Body of pancreas (tissue), 4 donors: ENCODE data around the gene LCA5. TPM values are rescaled to one million over a fixed set of nuclear protein-coding genes. Genes with fewer than 3 reads are reported as not detected.

ENCODE experiments used
- ATAC-seq: fragments of 150-250 bp; one replicate; pipeline ENCODE4 v1.9.1; 2016
- DNase-seq, 4 donors: peaks; one replicate each; pipeline ENCODE4 v3.0.0-alpha.2; 2019
- H3K27ac ChIP-seq, 4 donors: fragments of 200-600 bp; sonication (generic); 1 replicate in 3 of 4; 2 replicates in 1 of 4; pipeline versions ENCODE4 v1.5.1 to v1.6.1; 2016 to 2019; ENCODE audit warnings: mild to moderate bottlenecking in 1 of 4, mixed read lengths in 1 of 4, moderate library complexity in 1 of 4
- H3K27me3 ChIP-seq, 2 donors: fragments of 200-600 bp; sonication (generic); one replicate each; pipeline ENCODE4 v1.6.0; 2016; ENCODE audit warnings: mild to moderate bottlenecking in 1 of 2
- H3K36me3 ChIP-seq, 2 donors: fragments of 200-600 bp; sonication (generic); replicated peaks in 1 of 2; 2 replicates each; pipeline ENCODE4 v1.5.1; 2016; ENCODE audit warnings: low read depth in 2 of 2; ENCODE audit not compliant: insufficient read depth in 1 of 2
- H3K4me1 ChIP-seq: fragments of 200-600 bp; sonication (generic); one replicate; pipeline ENCODE4 v1.6.0; 2016
- H3K4me3 ChIP-seq, 2 donors: fragments of 200-600 bp; sonication (generic); 1 replicate in 1 of 2; 2 replicates in 1 of 2; pipeline ENCODE4 v1.5.1; 2016 to 2019
- H3K9me3 ChIP-seq, 3 donors: fragments of 200-600 bp; sonication (generic); 1 replicate in 2 of 3; 2 replicates in 1 of 3; pipeline ENCODE4 v1.5.1; 2016
- CTCF ChIP-seq, 7 experiments: fragments of 450-650 bp in 4 of 7; fragments of 200-600 bp in 3 of 7; sonication (generic) in 3 of 7; IDR thresholded peaks; one replicate each; pipeline ENCODE4 v1.5.1; 2016 to 2019; ENCODE audit warnings: antibody characterized with exemption in 7 of 7
- POLR2A ChIP-seq, 3 donors: fragments of 450-650 bp; IDR thresholded peaks; one replicate each; pipeline ENCODE4 v1.6.1; 2016; ENCODE audit warnings: antibody characterized with exemption in 3 of 3, mild to moderate bottlenecking in 2 of 3
- WGBS, 2 donors: methylation state at CpG; one replicate each; pipeline ENCODE4 v1.1.5; 2017; 5-methylcytosine and 5-hydroxymethylcytosine counted together
- intact Hi-C: fragments of 100-400 bp; cut with DNase I; formaldehyde crosslinking; loops from one replicate; pipeline ENCODE4 v1.15.1; 2023
- total RNA-seq, 2 donors: library from RNA; depleted of rRNA; stranded (reverse); fragments of >200 nt; gene quantifications; one replicate each; pipeline ENCODE4 v1.1.0, GENCODE V29; 2016

The LCA5 gene
- total RNA-seq, 2 donors from 2014 or later: 2.6 to 7.8 TPM

DNA sequence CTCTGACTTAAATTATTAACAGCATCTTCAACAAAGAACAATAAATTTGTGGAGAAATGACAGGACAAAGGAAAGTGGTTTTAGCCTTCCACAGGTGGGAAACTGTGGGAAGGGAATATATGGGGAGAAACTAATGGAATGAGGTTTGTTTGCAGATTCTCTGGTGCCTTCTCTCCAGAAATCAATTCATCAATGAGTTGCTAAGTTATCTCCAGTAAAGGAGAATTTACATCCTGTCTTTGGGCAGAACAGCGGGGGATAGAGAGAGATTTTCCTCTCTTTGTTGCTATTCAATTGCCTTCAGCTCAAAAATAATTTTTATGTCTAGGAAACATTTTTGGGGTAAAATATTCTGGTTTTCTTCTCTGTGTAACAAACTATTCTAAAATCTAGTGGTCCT lies 36.9 kb upstream of the LCA5 start:
- intact Hi-C loops: no loop called here

DNA sequence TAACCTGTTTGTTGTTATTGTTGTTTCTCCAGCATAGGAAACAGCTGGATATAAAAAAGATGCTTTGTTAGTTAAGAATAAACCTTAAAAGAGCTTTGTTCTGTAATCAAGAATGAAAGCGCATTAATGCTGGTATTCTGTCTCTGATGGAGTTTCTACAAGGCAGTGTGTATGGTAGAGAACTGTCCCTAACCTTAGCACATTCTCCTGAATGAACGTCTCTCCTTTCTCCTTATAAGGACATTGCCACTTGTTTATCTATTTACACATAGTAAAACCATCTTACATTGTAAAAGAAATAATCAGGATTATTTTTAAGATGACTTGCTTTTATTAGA lies 33.8 kb upstream of the LCA5 start:
- peak overlapping the region in 3 of 4 donors; percentile 60 to 77 (median 62) for H3K27ac ChIP-seq
- peaks cover 20% of the 10 kb centered on the region for H3K4me1 ChIP-seq
- TF ChIP-seq CTCF (IDR thresholded peaks at IDR 0.05): no peak
- TF ChIP-seq POLR2A (IDR thresholded peaks at IDR 0.05): peak in 1 of 3 donors; percentile 1
- no peaks in the 10 kb centered on the region for H3K27me3 ChIP-seq
- WGBS, 2 donors: 6 to 22% methylated on average over 2 of the region's 2 CpGs
- H3K9me3 ChIP-seq: no peaks in the 10 kb centered on the region
- ATAC-seq (no peak), DNase-seq (no peak)
- peak overlapping the region in 1 of 2 donors; percentile 2 for H3K4me3 ChIP-seq
- H3K36me3 ChIP-seq: no peaks in the 10 kb centered on the region
- intact Hi-C loops: no loop called here

More for the DNA sequence above, 36.9 kb upstream of the LCA5 start:
- no peak for DNase-seq
- no peak for TF ChIP-seq POLR2A (IDR thresholded peaks at IDR 0.05)
- TF ChIP-seq CTCF (IDR thresholded peaks at IDR 0.05): no peak
- H3K36me3 ChIP-seq: no peaks in the 10 kb centered on the region
- H3K4me1 ChIP-seq: peaks cover 15% of the 10 kb centered on the region
- H3K27me3 ChIP-seq: no peaks in the 10 kb centered on the region
- ATAC-seq: no peak
- H3K27ac ChIP-seq: no peak overlapping the region
- H3K4me3 ChIP-seq: no peak overlapping the region
- no peaks in the 10 kb centered on the region for H3K9me3 ChIP-seq
- WGBS, 2 donors: 75 to 89% methylated on average over 1 of the region's 1 CpG

DNA sequence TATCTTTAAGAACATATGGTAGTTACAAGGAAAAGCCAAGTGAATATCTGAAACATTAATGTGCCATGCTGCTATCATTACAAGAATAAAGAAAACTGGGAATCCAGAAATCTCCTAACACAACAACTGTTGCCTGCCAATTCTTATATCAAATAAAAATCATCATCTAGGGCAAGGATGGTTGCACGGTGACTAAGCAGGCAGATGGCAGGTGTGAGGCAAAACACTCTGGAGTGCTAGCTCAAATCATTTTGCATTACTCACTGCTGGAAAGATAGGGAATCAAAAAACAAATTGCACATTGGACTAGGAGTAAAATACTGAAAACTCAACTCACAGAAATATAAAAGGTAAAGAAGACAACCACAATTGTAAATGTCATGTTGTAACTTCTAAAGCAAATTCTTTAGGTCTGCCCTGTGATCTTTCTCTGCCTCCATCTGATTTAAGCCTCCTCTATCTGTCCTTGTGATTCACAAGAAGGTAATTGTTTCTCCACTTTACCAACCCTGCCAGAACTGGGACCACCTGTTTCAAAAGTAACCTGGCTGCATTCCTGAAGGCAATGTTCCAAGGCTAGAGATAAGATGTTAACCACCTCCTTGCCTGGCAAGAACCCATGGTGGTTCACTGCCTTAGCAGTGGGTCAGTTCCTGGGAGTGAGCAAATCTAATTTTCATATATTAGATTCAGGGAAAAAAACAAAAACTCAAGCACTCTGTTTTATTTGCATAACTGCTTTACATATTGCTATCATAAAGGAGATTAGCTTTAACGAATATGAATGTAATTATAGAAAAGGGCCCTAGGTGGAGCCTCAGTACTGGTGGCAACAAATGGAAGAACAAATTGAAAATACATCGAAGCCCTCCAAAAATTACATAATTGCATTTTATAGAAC lies 33.1 kb upstream of the LCA5 start:
- ATAC-seq (peak; percentile 86), DNase-seq (peak; percentile 57 to 81 (median 72))
- intact Hi-C loops: no loop called here
- Histone ChIP-seq H3K4me3 (peak overlapping the region in 1 of 2 donors; percentile 2), H3K27me3 (no peaks in the 10 kb centered on the region), H3K36me3 (no peaks in the 10 kb centered on the region), H3K4me1 (peaks cover 25% of the 10 kb centered on the region), H3K9me3 (no peaks in the 10 kb centered on the region), H3K27ac (peak overlapping the region; percentile 46 to 77 (median 61))
- 1 to 7% methylated on average over 3 of the region's 3 CpGs for WGBS, 2 donors
- TF ChIP-seq CTCF (IDR thresholded peaks at IDR 0.05) (peak; percentile 44 to 83 (median 74)), POLR2A (IDR thresholded peaks at IDR 0.05) (peak in 1 of 3 donors; percentile 10)

GRCh38 chr6:79568996-79569395 lies 31.8 kb upstream of the LCA5 start:
- 93 to 96% methylated on average over 2 of the region's 2 CpGs for WGBS, 2 donors
- Histone ChIP-seq H3K9me3 (no peaks in the 10 kb centered on the region), H3K27ac (peak overlapping the region in 3 of 4 donors; percentile 60 to 77 (median 62)), H3K36me3 (no peaks in the 10 kb centered on the region), H3K4me1 (peaks cover 27% of the 10 kb centered on the region), H3K27me3 (no peaks in the 10 kb centered on the region), H3K4me3 (no peak overlapping the region)
- ATAC-seq: no peak
- intact Hi-C loops: no loop called here
- TF ChIP-seq CTCF (IDR thresholded peaks at IDR 0.05) (no peak), POLR2A (IDR thresholded peaks at IDR 0.05) (no peak)
- no peak for DNase-seq
